ENCODE data around the gene ADGRG7. TPM values are rescaled to one million over a fixed set of nuclear protein-coding genes. Genes with fewer than 3 reads are reported as not detected.

ADGRG7 gene
- total RNA-seq, 1 experiment from 2014 or later, result not detected

GRCh38 chr3:100614941-100615340 is 5.5 kb downstream of the ADGRG7 start:
- no peaks in the 10 kb centered on the region for H3K36me3 ChIP-seq
- DNase-seq, result no peak
- no peaks in the 10 kb centered on the region for H3K4me1 ChIP-seq
- H3K4me3 ChIP-seq, result no peak overlapping the region
- H3K9me3 ChIP-seq (replicated peaks), result no peaks in the 10 kb centered on the region
- no peak overlapping the region for H3K27ac ChIP-seq
- no peaks in the 10 kb centered on the region for H3K27me3 ChIP-seq

DNA sequence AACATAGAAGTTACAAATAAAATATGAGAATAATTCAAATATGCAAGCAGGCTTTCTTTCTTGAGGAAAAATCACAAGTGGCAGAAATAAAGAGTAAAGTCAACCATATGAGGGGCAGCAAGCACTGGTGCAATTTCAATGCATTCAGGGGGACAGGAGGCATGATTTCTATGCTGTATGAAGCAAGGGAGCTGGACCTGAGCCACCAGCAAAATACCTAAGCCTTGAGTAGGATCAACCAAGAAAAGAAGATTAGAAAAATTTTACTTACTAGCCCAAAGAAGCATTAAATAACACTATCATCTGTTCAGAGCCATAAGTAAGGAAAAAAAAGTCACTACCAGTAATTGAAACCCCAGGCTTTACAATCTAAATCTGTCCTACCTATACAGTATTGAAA is 6.3 kb downstream of the ADGRG7 start:
- H3K4me3 ChIP-seq, result no peak overlapping the region
- no peak for DNase-seq
- no peaks in the 10 kb centered on the region for H3K4me1 ChIP-seq
- no peaks in the 10 kb centered on the region for H3K9me3 ChIP-seq (replicated peaks)
- H3K36me3 ChIP-seq, result no peaks in the 10 kb centered on the region
- no peak overlapping the region for H3K27ac ChIP-seq
- no peaks in the 10 kb centered on the region for H3K27me3 ChIP-seq

GRCh38 chr3:100621251-100621650 is 11.8 kb downstream of the ADGRG7 start:
- Histone ChIP-seq H3K4me1 (no peaks in the 10 kb centered on the region), H3K9me3 (replicated peaks) (0 out of 2 replicates have a peak, but pooled peaks cover 4% of the 10 kb centered on the region), H3K27ac (no peak overlapping the region), H3K36me3 (no peaks in the 10 kb centered on the region), H3K4me3 (no peak overlapping the region), H3K27me3 (no peaks in the 10 kb centered on the region)
- no peak for DNase-seq

DNA sequence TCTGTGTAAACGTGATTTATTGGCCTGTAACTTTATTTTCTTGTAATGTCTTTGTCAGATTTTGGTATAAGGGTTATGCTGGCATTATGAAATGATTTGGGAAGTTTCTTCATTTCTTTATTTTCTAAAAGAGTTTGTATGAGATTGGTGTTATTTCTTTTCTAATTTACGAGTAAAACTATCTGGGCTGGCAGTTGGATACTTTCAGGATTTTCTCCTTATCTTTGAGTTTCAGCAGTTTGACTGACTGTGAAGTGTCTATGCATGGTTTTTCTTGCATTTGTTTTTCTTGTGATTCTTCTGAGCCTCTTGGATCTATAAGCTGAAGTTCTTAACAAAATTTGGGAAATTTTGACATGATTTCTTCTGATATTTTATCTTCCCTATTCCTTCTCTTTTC is 18.1 kb downstream of the ADGRG7 start:
- Histone ChIP-seq H3K4me1 (no peaks in the 10 kb centered on the region), H3K9me3 (replicated peaks) (0 out of 2 replicates have a peak, but pooled peaks cover 4% of the 10 kb centered on the region), H3K36me3 (no peaks in the 10 kb centered on the region), H3K4me3 (no peak overlapping the region), H3K27ac (no peak overlapping the region), H3K27me3 (no peaks in the 10 kb centered on the region)
- no peak for DNase-seq

DNA sequence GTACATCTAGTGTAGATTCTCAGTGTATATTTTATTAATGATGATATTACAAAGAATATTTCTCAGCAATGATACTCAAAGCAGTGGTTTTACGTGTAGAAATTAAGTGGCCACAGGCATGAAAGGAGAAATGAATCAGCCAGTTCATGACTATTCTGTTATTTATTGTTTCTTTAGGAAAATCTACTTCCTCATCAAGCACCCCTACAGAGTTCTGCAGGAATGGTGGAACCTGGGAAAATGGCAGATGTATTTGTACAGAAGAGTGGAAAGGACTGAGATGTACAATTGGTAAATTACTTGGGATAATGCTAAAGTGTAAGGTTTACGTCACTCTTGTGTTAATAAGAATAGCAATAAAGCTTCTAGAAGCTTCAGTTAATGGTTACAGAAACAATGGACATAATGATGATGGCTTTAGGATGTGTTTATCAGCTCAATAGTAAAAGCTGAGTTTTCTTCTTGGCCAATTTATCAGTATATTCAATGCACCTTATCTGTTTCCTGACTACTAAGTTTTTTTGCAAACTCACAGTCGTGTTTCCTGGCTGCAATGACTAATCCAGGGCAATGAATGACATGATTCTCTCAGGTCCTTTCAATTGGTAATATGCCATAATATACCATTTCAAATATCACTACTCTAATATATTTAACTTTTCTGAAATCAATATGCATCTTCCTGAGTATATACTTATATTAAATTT is 20.2 kb downstream of the ADGRG7 start:
- no peak for DNase-seq
- no peak overlapping the region for H3K4me3 ChIP-seq
- H3K9me3 ChIP-seq (replicated peaks), result 0 out of 2 replicates have a peak, but pooled peaks cover 4% of the 10 kb centered on the region
- H3K4me1 ChIP-seq, result no peaks in the 10 kb centered on the region
- no peaks in the 10 kb centered on the region for H3K27me3 ChIP-seq
- no peaks in the 10 kb centered on the region for H3K36me3 ChIP-seq
- H3K27ac ChIP-seq, result no peak overlapping the region

DNA sequence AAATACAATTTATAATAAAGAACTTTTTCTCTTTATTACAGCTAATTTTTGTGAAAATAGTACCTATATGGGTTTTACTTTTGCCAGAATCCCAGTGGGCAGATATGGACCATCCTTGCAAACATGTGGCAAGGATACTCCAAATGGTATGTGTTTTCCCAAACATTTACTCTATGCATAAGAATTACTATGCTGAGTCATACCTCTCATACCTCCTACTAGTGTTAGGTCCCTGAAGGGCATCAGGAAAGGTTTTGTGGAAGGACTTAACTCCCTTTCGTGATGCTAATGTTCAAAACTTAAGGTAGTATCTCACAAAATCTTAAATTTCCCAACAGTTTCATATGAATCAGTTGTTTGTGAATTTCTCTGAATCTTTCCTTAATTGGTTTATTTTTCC is 21.3 kb downstream of the ADGRG7 start:
- Histone ChIP-seq H3K27me3 (no peaks in the 10 kb centered on the region), H3K4me1 (no peaks in the 10 kb centered on the region), H3K36me3 (no peaks in the 10 kb centered on the region), H3K9me3 (replicated peaks) (no peaks in the 10 kb centered on the region), H3K27ac (no peak overlapping the region), H3K4me3 (no peak overlapping the region)
- DNase-seq, result no peak

GRCh38 chr3:100631236-100631635 is 21.8 kb downstream of the ADGRG7 start:
- DNase-seq, result no peak
- H3K36me3 ChIP-seq, result no peaks in the 10 kb centered on the region
- H3K27ac ChIP-seq, result no peak overlapping the region
- H3K4me3 ChIP-seq, result no peak overlapping the region
- no peaks in the 10 kb centered on the region for H3K27me3 ChIP-seq
- H3K9me3 ChIP-seq (replicated peaks), result no peaks in the 10 kb centered on the region
- no peaks in the 10 kb centered on the region for H3K4me1 ChIP-seq

DNA sequence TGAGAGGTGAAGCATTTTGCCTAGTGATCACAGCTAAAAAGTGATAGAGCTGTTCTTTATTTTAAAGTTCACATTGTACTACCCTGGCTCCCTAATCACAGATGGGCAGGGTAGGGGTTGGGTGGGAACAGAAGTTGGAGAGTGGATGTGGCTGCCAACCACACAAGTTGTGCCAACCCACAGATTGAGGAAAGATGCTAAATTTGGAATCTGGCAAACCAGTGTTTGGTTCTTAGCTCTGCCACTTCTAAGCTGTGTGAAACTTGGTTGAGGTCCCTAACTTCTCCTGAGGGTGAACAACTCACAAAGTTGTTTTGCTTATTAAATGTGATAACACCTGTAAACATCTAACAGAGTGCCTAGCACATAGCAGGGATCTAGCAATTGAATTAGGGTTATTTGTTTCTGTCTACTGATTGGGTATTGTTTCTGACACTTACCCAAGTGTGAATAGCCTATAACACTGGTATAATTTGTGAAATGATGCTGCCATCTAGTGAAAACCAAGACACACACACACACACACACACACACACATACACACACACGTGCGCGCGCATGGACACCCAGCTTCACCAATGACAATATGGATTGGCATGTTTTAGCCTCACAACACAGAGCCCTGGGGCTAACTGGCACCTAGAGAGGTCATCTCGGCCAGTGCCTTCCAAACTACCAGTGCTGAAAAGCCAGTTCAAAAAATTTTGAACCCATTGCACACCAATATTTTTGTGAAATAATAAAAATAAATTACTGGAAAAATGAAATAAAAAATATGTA is 25.3 kb downstream of the ADGRG7 start:
- Histone ChIP-seq H3K4me3 (no peak overlapping the region), H3K27me3 (no peaks in the 10 kb centered on the region), H3K9me3 (replicated peaks) (no peaks in the 10 kb centered on the region), H3K27ac (no peak overlapping the region), H3K36me3 (no peaks in the 10 kb centered on the region), H3K4me1 (no peaks in the 10 kb centered on the region)
- DNase-seq, result peak; percentile 34 to 42

GRCh38 chr3:100635273-100635701 is 25.9 kb downstream of the ADGRG7 start:
- H3K36me3 ChIP-seq, result no peaks in the 10 kb centered on the region
- no peaks in the 10 kb centered on the region for H3K9me3 ChIP-seq (replicated peaks)
- no peaks in the 10 kb centered on the region for H3K27me3 ChIP-seq
- no peak overlapping the region for H3K4me3 ChIP-seq
- no peaks in the 10 kb centered on the region for H3K4me1 ChIP-seq
- no peak for DNase-seq
- no peak overlapping the region for H3K27ac ChIP-seq

GRCh38 chr3:100637197-100637631 is 27.8 kb downstream of the ADGRG7 start:
- no peaks in the 10 kb centered on the region for H3K9me3 ChIP-seq (replicated peaks)
- no peaks in the 10 kb centered on the region for H3K4me1 ChIP-seq
- no peak for DNase-seq
- no peak overlapping the region for H3K27ac ChIP-seq
- H3K4me3 ChIP-seq, result no peak overlapping the region
- H3K27me3 ChIP-seq, result no peaks in the 10 kb centered on the region
- no peaks in the 10 kb centered on the region for H3K36me3 ChIP-seq

DNA sequence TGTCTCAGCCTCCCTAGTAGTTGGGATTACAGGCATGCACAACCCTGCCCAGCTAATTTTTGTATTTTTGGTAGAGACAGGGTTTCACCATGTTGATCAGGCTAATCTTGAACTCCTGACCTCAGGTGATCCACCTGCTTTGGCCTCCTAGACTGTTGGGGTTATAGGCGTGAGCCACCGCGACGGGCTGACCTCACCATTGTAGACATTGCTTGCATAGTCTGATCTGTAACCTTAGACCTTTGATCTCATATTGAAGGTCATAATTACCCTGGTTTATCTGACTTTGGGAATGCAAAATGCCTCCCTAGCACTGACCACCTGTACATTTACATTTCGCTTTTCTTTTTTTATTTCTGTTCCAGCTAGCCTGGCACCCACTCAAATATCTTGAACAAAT is 31.2 kb downstream of the ADGRG7 start:
- no peaks in the 10 kb centered on the region for H3K36me3 ChIP-seq
- no peaks in the 10 kb centered on the region for H3K27me3 ChIP-seq
- no peak overlapping the region for H3K27ac ChIP-seq
- H3K4me3 ChIP-seq, result no peak overlapping the region
- H3K4me1 ChIP-seq, result no peaks in the 10 kb centered on the region
- H3K9me3 ChIP-seq (replicated peaks), result no peaks in the 10 kb centered on the region
- DNase-seq, result no peak

DNA sequence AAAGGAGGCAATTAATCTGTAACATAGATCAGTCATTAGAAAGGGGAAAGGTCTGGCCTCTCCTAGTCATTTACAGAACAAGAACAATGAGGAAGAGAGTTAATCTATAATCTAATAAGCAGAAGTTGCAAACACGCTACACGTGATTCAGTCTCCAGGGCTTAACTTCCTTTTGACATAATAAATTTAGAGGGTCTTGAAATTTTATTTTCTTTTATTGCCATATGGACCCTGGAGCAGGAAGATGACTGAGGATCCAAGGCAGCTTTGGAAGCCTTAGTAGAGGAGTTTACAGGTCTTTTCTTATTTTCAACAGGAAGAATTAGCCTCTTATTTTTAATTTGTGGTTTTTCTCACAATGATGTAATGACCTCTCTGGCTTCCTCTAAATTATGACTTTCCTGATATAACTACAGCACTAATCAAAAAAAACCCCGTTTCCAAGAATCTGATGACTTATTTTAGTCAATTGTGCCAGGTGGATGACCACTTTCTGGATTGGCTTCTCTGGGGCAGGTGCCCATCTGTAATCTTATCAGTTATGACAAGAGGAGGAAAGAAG is 32.2 kb downstream of the ADGRG7 start:
- H3K9me3 ChIP-seq (replicated peaks), result no peaks in the 10 kb centered on the region
- H3K4me1 ChIP-seq, result no peaks in the 10 kb centered on the region
- DNase-seq, result no peak
- H3K4me3 ChIP-seq, result no peak overlapping the region
- no peak overlapping the region for H3K27ac ChIP-seq
- no peaks in the 10 kb centered on the region for H3K36me3 ChIP-seq
- H3K27me3 ChIP-seq, result no peaks in the 10 kb centered on the region

DNA sequence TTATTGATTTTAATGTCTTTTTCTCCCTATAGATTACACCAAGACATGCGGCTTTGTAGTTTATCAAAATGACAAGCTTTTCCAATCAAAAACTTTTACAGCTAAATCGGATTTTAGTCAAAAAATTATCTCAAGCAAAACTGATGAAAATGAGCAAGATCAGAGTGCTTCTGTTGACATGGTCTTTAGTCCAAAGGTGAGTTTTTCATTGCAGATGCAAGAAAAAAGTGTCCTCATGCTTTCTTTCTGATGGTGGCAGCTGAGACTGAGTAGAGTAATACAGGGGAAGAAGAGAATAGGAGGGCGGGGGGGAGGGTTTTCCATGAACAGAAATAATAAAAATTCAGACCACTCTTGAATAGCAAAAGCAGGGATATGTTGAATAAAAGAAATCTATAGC is 36.5 kb downstream of the ADGRG7 start:
- Histone ChIP-seq H3K4me3 (no peak overlapping the region), H3K4me1 (peaks cover 5% of the 10 kb centered on the region; the same call in 1 of the 2 replicates), H3K36me3 (no peaks in the 10 kb centered on the region), H3K27ac (no peak overlapping the region), H3K27me3 (no peaks in the 10 kb centered on the region), H3K9me3 (replicated peaks) (no peaks in the 10 kb centered on the region)
- no peak for DNase-seq

DNA sequence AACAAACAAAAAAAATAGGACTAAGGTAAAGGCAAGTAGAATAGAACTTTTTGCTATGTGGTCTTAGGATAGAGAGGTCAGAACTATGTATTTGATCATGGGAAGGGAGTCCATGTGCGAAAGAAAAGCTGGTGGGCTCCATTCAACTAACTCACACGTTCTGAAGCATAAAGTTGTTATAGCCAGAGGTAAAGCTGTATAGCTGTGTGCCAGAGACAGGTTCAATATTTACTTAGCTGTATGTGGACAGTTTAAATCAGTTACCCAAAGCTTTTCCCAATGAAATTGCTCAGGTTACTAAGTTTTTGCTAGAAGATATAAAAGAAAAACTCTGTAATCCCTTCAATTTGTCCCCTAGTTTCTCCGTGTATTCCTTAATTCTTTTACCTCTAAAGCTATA is 37.8 kb downstream of the ADGRG7 start:
- no peaks in the 10 kb centered on the region for H3K27me3 ChIP-seq
- no peaks in the 10 kb centered on the region for H3K9me3 ChIP-seq (replicated peaks)
- no peak for DNase-seq
- no peak overlapping the region for H3K27ac ChIP-seq
- H3K4me1 ChIP-seq, result peaks cover 10% of the 10 kb centered on the region; the same call in 1 of the 2 replicates
- no peaks in the 10 kb centered on the region for H3K36me3 ChIP-seq
- H3K4me3 ChIP-seq, result no peak overlapping the region

DNA sequence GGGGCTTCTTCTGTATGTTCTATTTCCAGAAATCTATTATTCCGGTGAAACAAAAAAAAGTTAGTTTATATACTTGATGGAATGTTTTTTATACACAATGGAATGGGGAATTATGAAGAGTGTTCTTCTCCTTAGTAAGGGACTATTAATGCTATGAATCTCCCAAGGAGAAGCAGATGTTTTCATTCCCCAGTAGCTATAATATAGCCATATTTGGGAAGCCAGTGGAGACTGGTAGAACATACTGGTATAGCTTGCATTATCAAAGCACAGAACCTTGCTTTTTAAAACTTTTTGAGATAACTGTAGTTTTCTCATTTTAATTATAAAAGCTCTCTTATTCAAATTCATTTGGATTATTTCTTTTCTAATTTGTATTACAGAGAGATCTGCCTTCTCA is 38.3 kb downstream of the ADGRG7 start:
- DNase-seq, result no peak
- Histone ChIP-seq H3K27me3 (no peaks in the 10 kb centered on the region), H3K36me3 (no peaks in the 10 kb centered on the region), H3K27ac (no peak overlapping the region), H3K9me3 (replicated peaks) (no peaks in the 10 kb centered on the region), H3K4me1 (peaks cover 10% of the 10 kb centered on the region; the same call in 1 of the 2 replicates), H3K4me3 (no peak overlapping the region)

Data from SJCRH30 (cell line).